WTC11 (cell line): Measurements from ENCODE around the gene PAK1. TPM values are rescaled to one million over a fixed set of nuclear protein-coding genes. Genes with fewer than 3 reads are reported as not detected.

Source experiments
- ATAC-seq: fragments of 200-7000 bp; cut with Tn5 transposase; 2 replicates; pipeline ENCODE4 v1.10.0; 2021; ENCODE audit warnings: mild to moderate bottlenecking, moderate library complexity
- CTCF ChIA-PET: fragments of 300-600 bp; sonication (Branson Sonifier 250); formaldehyde crosslinking; loops from one replicate; lab custom pipeline; 2021; ENCODE audit warnings: antibody characterized with exemption; lab: Charles Lee
- POLR2A ChIA-PET: fragments of 350-600 bp; sonication (Branson Sonifier 250); formaldehyde crosslinking; loops from one replicate; lab custom pipeline; 2021; ENCODE audit warnings: antibody characterized with exemption; lab: Charles Lee
- DNase-seq: peaks from one replicate; pipeline ENCODE4 v3.0.0; 2021; ENCODE audit warnings: low spot score
- H3K27ac Mint-ChIP-seq: 2 replicates; pipeline ENCODE4 v1.8.0; 2021; ENCODE audit warnings: mixed read lengths
- H3K27me3 Mint-ChIP-seq: 2 replicates; pipeline ENCODE4 v1.8.0; 2021; ENCODE audit warnings: low read depth, mild to moderate bottlenecking, moderate library complexity, mixed read lengths
- H3K36me3 Mint-ChIP-seq: 2 replicates; pipeline ENCODE4 v1.8.0; 2021; ENCODE audit warnings: mixed read lengths
- H3K4me1 Mint-ChIP-seq: 2 replicates; pipeline ENCODE4 v1.8.0; 2022; ENCODE audit warnings: mixed read lengths
- H3K4me3 Mint-ChIP-seq: 2 replicates; pipeline ENCODE4 v1.8.0; 2021; ENCODE audit warnings: mild to moderate bottlenecking, moderate library complexity, mixed read lengths
- H3K9me3 Mint-ChIP-seq: 2 replicates; pipeline ENCODE4 v1.8.0; 2021; ENCODE audit warnings: mixed read lengths
- NFATC4 ChIP-seq: fragments of 250-450 bp; sonication (Bioruptor Pico); IDR thresholded peaks from 2 replicates; pipeline ENCODE4 v1.9.0; 2021; ENCODE audit warnings: mild to moderate bottlenecking
- RORB ChIP-seq: fragments of 250-450 bp; sonication (Bioruptor Pico); IDR thresholded peaks from 2 replicates; pipeline ENCODE4 v1.9.0; 2021; ENCODE audit warnings: mild to moderate bottlenecking
- SMAD3 ChIP-seq: sonication (generic); formaldehyde crosslinking; IDR thresholded peaks from 2 replicates; pipeline ENCODE4 v1.8.0; 2022; ENCODE audit warnings: missing genetic modification reagents, mild to moderate bottlenecking, borderline replicate concordance
- SMAD4 ChIP-seq: sonication (generic); formaldehyde crosslinking; IDR thresholded peaks from 2 replicates; pipeline ENCODE4 v1.8.0; 2022; ENCODE audit warnings: mild to moderate bottlenecking, missing genetic modification reagents
- ZNF396 ChIP-seq: fragments of 250-450 bp; sonication (Bioruptor Pico); IDR thresholded peaks from 2 replicates; pipeline ENCODE4 v1.8.0; 2021; ENCODE audit warnings: mild to moderate bottlenecking, moderate library complexity, borderline replicate concordance
- total RNA-seq: library from RNA; stranded (reverse); gene quantifications from 3 replicates; pipeline ENCODE4 v1.2.3, GENCODE V29; 2021
- TF ChIP-seq, protein P1 (sequence below): sonication (generic); formaldehyde crosslinking; IDR thresholded peaks from 2 replicates; pipeline ENCODE4 v1.8.1; 2023; ENCODE audit warnings: mild to moderate bottlenecking, missing genetic modification reagents, borderline replicate concordance
- TF ChIP-seq, protein P2 (sequence below): sonication (generic); formaldehyde crosslinking; IDR thresholded peaks from 2 replicates; pipeline ENCODE4 v1.8.1; 2023; ENCODE audit warnings: mild to moderate bottlenecking, moderate library complexity, missing genetic modification reagents
- TF ChIP-seq, protein P3 (sequence below): sonication (generic); formaldehyde crosslinking; IDR thresholded peaks from 2 replicates; pipeline ENCODE4 v1.8.1; 2023; ENCODE audit warnings: mild to moderate bottlenecking, missing genetic modification reagents
- TF ChIP-seq, protein P4 (sequence below): sonication (generic); formaldehyde crosslinking; IDR thresholded peaks from 2 replicates; pipeline ENCODE4 v1.8.1; 2022; ENCODE audit warnings: low read depth, mild to moderate bottlenecking, moderate library complexity, missing genetic modification reagents, borderline replicate concordance

PAK1 gene
- total RNA-seq, 1 experiment from 2014 or later = 160 TPM

DNA sequence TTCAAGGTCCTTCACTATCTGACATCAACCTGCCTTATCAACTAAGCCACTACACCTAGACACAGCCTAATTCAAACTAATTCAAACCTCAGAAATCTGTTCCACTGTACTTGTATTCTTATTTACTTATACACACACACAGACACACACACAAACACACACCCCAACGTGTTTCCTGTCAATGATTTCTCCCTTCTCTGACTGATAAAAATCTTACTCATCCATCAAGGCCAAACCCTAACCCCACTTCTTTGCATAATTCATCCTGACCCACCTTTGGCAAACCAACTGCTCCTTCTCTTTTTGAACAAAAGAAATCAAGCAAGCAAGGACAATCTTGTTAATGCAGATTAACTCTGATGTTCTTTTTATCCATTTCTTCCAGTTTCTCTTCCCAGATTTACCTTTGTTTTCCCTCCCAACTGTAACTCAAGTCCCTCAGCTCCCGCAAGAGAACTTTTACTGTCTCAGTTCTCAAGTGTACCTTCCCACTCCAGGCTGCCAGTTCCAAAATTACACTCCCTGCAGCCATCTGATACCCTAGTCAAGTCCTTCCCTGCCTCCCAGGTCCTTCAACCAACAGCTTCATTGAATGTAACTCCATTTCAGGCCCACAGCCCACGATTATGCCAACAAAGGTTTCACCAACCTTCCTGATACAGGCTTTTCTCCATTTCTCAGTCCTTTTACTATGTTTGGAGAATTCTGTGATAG, 78.3 kb downstream of the PAK1 start:
- POLR2A ChIA-PET = no interaction called here
- DNase-seq (no peak), ATAC-seq (no peak)
- no peaks in the 10 kb centered on the region for H3K27me3 Mint-ChIP-seq
- H3K4me1 Mint-ChIP-seq = peaks cover 9% of the 10 kb centered on the region
- TF ChIP-seq, protein P1, sequence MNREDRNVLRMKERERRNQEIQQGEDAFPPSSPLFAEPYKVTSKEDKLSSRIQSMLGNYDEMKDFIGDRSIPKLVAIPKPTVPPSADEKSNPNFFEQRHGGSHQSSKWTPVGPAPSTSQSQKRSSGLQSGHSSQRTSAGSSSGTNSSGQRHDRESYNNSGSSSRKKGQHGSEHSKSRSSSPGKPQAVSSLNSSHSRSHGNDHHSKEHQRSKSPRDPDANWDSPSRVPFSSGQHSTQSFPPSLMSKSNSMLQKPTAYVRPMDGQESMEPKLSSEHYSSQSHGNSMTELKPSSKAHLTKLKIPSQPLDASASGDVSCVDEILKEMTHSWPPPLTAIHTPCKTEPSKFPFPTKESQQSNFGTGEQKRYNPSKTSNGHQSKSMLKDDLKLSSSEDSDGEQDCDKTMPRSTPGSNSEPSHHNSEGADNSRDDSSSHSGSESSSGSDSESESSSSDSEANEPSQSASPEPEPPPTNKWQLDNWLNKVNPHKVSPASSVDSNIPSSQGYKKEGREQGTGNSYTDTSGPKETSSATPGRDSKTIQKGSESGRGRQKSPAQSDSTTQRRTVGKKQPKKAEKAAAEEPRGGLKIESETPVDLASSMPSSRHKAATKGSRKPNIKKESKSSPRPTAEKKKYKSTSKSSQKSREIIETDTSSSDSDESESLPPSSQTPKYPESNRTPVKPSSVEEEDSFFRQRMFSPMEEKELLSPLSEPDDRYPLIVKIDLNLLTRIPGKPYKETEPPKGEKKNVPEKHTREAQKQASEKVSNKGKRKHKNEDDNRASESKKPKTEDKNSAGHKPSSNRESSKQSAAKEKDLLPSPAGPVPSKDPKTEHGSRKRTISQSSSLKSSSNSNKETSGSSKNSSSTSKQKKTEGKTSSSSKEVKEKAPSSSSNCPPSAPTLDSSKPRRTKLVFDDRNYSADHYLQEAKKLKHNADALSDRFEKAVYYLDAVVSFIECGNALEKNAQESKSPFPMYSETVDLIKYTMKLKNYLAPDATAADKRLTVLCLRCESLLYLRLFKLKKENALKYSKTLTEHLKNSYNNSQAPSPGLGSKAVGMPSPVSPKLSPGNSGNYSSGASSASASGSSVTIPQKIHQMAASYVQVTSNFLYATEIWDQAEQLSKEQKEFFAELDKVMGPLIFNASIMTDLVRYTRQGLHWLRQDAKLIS = no peak
- H3K36me3 Mint-ChIP-seq = peaks cover 21% of the 10 kb centered on the region
- no peak overlapping the region for H3K4me3 Mint-ChIP-seq
- CTCF ChIA-PET = interaction anchor here (0.6 kb wide), 1 partner anchor 154 kb away, joined by 3 read pairs; no protein-coding TSS in a partner anchor
- peaks cover 3% of the 10 kb centered on the region; the same call in 1 of the 2 replicates for H3K9me3 Mint-ChIP-seq
- no peak overlapping the region for H3K27ac Mint-ChIP-seq

DNA sequence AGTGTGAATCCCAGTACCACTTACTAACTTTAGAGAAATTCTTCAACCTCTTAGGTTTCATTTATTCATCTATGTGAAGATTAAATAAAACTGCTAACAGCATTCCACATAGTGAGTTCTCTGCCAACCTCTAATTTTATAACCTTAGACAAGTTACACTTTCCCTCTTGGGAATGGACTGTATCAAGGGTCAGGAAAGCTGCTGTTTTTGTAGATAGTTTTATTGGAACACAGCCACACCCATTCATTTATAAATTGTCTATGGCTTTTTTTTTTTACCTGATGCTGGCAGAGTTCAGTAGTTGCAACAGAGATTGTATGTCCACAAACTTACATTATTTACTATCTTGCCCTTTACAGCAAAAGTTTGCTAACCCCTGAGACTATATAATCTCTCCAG, 81.1 kb downstream of the PAK1 start:
- ChIA-PET CTCF (no interaction called here), POLR2A (interaction anchor here (0.7 kb wide), 1 partner anchor 71 kb away, joined by 3 read pairs; no protein-coding TSS in a partner anchor)
- ATAC-seq (no peak), DNase-seq (no peak)
- no peaks in the 10 kb centered on the region for H3K27me3 Mint-ChIP-seq
- no peak overlapping the region for H3K27ac Mint-ChIP-seq
- H3K36me3 Mint-ChIP-seq = peaks cover 25% of the 10 kb centered on the region
- no peaks in the 10 kb centered on the region for H3K9me3 Mint-ChIP-seq
- TF ChIP-seq SMAD3 (CRISPR knock-in tag) (no peak), SMAD4 (CRISPR knock-in tag) (no peak)
- H3K4me3 Mint-ChIP-seq = no peak overlapping the region
- H3K4me1 Mint-ChIP-seq = no peaks in the 10 kb centered on the region

DNA sequence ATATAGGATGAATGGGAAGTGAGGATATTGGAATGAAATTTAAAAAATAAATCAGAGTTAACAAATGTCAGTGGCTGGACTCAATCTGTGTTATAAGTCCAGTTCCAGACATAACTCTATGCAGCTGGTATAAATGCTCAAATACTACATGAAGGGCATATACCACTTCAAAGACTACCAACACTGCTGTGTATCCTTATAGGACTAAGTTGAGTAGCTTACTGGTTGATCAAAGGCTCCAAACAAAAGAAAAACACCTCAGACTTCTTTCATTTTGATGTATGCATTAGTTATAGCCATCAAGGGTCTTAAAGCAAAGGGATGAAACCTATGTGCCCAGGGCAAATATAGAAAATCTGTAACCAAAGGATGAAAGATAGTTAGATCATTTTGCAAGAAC, 86.2 kb downstream of the PAK1 start:
- H3K4me3 Mint-ChIP-seq = no peak overlapping the region
- peaks cover 41% of the 10 kb centered on the region for H3K36me3 Mint-ChIP-seq
- no peaks in the 10 kb centered on the region for H3K27me3 Mint-ChIP-seq
- no peaks in the 10 kb centered on the region for H3K4me1 Mint-ChIP-seq
- CTCF ChIA-PET = no interaction called here
- TF ChIP-seq, protein P2, sequence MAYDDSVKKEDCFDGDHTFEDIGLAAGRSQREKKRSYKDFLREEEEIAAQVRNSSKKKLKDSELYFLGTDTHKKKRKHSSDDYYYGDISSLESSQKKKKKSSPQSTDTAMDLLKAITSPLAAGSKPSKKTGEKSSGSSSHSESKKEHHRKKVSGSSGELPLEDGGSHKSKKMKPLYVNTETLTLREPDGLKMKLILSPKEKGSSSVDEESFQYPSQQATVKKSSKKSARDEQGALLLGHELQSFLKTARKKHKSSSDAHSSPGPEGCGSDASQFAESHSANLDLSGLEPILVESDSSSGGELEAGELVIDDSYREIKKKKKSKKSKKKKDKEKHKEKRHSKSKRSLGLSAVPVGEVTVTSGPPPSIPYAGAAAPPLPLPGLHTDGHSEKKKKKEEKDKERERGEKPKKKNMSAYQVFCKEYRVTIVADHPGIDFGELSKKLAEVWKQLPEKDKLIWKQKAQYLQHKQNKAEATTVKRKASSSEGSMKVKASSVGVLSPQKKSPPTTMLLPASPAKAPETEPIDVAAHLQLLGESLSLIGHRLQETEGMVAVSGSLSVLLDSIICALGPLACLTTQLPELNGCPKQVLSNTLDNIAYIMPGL (CRISPR knock-in tag) = no peak
- TF ChIP-seq RORB (CRISPR knock-in tag) = no peak
- TF ChIP-seq, protein P3, sequence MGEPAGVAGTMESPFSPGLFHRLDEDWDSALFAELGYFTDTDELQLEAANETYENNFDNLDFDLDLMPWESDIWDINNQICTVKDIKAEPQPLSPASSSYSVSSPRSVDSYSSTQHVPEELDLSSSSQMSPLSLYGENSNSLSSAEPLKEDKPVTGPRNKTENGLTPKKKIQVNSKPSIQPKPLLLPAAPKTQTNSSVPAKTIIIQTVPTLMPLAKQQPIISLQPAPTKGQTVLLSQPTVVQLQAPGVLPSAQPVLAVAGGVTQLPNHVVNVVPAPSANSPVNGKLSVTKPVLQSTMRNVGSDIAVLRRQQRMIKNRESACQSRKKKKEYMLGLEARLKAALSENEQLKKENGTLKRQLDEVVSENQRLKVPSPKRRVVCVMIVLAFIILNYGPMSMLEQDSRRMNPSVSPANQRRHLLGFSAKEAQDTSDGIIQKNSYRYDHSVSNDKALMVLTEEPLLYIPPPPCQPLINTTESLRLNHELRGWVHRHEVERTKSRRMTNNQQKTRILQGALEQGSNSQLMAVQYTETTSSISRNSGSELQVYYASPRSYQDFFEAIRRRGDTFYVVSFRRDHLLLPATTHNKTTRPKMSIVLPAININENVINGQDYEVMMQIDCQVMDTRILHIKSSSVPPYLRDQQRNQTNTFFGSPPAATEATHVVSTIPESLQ = no peak
- TF ChIP-seq SMAD3 (CRISPR knock-in tag) = no peak
- TF ChIP-seq, protein P4, sequence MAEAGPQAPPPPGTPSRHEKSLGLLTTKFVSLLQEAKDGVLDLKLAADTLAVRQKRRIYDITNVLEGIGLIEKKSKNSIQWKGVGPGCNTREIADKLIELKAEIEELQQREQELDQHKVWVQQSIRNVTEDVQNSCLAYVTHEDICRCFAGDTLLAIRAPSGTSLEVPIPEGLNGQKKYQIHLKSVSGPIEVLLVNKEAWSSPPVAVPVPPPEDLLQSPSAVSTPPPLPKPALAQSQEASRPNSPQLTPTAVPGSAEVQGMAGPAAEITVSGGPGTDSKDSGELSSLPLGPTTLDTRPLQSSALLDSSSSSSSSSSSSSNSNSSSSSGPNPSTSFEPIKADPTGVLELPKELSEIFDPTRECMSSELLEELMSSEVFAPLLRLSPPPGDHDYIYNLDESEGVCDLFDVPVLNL = no peak
- no peak for TF ChIP-seq ZNF396 (CRISPR knock-in tag)
- TF ChIP-seq NFATC4 (CRISPR knock-in tag) = no peak
- TF ChIP-seq, all 79 proteins: peak for 0
- POLR2A ChIA-PET = interaction anchor here (0.6 kb wide), 1 partner anchor 105 kb away, joined by 3 read pairs; no protein-coding TSS in a partner anchor
- DNase-seq = no peak
- no peak for ATAC-seq
- Mint-ChIP-seq H3K27ac (no peak overlapping the region), H3K9me3 (no peaks in the 10 kb centered on the region)
